ENCODE results near the gene TGFBR3.

TGFBR3 gene

GRCh38 chr1:91881280-91881679, 4.7 kb downstream of the TGFBR3 start:
- no peak for TF ChIP-seq CTCF (IDR thresholded peaks at IDR 0.05; ENCODE audit: low read depth, low read length, missing control alignments)
- Histone ChIP-seq H3K4me3 (ENCODE audit: low read depth, low read length) (no peak overlapping the region), H3K36me3 (replicated peaks) (no peaks in the 10 kb centered on the region), H3K27me3 (replicated peaks) (no peaks in the 10 kb centered on the region), H3K27ac (no peak overlapping the region)
- no peak for DNase-seq
- in situ Hi-C loops (cut with HindIII; ENCODE audit: low pct_ligation_motif_present, low sequenced_read_pairs): no loop called here

GRCh38 chr1:91879733-91880132, 6.2 kb downstream of the TGFBR3 start:
- DNase-seq: no peak
- Histone ChIP-seq H3K36me3 (replicated peaks) (no peaks in the 10 kb centered on the region), H3K27me3 (replicated peaks) (no peaks in the 10 kb centered on the region), H3K27ac (no peak overlapping the region), H3K4me3 (ENCODE audit: low read depth, low read length) (no peak overlapping the region)
- in situ Hi-C loops (cut with HindIII; ENCODE audit: low pct_ligation_motif_present, low sequenced_read_pairs): no loop called here
- TF ChIP-seq CTCF (IDR thresholded peaks at IDR 0.05; ENCODE audit: low read depth, low read length, missing control alignments): no peak

DNA sequence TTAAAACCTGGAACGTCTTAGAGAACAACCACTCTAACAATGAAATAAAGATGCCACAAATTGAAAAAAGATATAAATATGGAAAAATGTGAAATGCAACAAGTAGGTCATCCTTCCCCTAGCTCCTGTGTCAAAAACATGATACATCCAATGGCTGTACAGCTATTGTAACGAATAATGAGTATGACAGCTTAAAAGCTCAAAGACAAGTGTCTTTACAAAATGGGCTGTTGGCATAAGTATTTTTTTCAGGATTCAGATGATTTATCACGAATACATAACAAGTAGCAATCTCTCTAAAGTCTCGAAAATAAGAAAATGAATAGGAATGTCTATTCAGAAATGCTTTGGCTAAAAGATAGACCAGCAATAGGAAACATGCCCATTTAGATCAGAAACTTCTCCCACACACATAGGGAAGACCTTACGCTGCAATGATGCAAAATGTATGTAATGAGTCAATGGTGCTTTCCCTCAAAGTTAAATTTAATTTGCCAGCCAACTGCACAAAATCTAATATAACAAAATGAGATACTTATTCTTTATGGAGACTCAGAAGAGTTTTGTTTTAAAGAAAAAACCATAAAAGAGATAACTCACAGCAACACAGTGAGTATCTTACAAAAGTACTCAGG, 8.3 kb downstream of the TGFBR3 start:
- DNase-seq: no peak
- H3K27me3 ChIP-seq (replicated peaks): no peaks in the 10 kb centered on the region
- in situ Hi-C loops (cut with HindIII; ENCODE audit: low pct_ligation_motif_present, low sequenced_read_pairs): no loop called here
- no peak for TF ChIP-seq CTCF (IDR thresholded peaks at IDR 0.05; ENCODE audit: low read depth, low read length, missing control alignments)
- no peaks in the 10 kb centered on the region for H3K36me3 ChIP-seq (replicated peaks)
- H3K4me3 ChIP-seq (ENCODE audit: low read depth, low read length): no peak overlapping the region
- no peak overlapping the region for H3K27ac ChIP-seq

DNA sequence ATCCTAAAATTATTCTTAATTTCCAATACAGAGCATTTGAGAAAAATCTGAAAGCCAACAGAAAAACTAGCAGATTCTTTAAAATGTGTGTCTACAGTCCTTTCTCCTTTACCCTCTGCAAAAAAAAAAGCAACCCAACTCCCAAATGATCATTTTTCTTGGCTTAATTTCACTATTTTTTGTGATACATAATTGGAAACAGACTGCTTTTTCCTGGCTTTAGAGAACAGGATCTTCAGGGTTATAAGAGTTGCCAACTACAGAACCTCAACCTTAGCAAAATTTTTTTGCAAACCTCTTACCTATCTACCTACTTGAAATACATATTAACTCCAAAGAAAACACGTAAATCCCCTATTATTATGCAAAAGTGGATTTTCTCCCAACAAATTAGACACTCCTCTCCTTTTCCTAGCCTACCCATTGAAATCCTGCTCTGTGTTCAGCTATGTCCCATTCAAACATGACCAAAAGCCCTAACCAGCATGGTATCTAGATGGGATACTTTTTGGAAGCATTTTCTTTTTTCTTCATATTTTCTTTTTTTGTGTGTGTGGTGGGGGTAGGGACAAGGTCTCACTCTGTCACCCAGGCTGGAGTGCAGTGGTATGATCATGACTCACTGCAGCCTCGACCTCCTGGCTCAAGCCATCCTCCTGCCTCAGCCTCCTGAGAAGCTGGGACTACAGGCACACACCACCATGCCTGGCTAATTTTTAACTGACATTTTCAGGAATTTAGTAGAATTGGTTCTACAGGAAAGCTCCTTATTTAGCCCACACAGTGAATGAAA, 9.0 kb downstream of the TGFBR3 start:
- no peak for DNase-seq
- no peak for TF ChIP-seq CTCF (IDR thresholded peaks at IDR 0.05; ENCODE audit: low read depth, low read length, missing control alignments)
- H3K27ac ChIP-seq: no peak overlapping the region
- H3K27me3 ChIP-seq (replicated peaks): no peaks in the 10 kb centered on the region
- no peaks in the 10 kb centered on the region for H3K36me3 ChIP-seq (replicated peaks)
- in situ Hi-C loops (cut with HindIII; ENCODE audit: low pct_ligation_motif_present, low sequenced_read_pairs): no loop called here
- no peak overlapping the region for H3K4me3 ChIP-seq (ENCODE audit: low read depth, low read length)

GRCh38 chr1:91876040-91876470, 9.9 kb downstream of the TGFBR3 start:
- H3K36me3 ChIP-seq (replicated peaks): no peaks in the 10 kb centered on the region
- no peak overlapping the region for H3K4me3 ChIP-seq (ENCODE audit: low read depth, low read length)
- no peak for DNase-seq
- in situ Hi-C loops (cut with HindIII; ENCODE audit: low pct_ligation_motif_present, low sequenced_read_pairs): no loop called here
- no peaks in the 10 kb centered on the region for H3K27me3 ChIP-seq (replicated peaks)
- H3K27ac ChIP-seq: no peak overlapping the region
- TF ChIP-seq CTCF (IDR thresholded peaks at IDR 0.05; ENCODE audit: low read depth, low read length, missing control alignments): no peak
